Lower leg skin (tissue), 4 donors: Measurements from ENCODE around the gene PHF8. TPM values are rescaled to one million over a fixed set of nuclear protein-coding genes. Genes with fewer than 3 reads are reported as not detected.

Experiments
- DNase-seq, 2 donors: peaks; one replicate each; pipeline ENCODE4 v3.0.0-alpha.2; 2019; ENCODE audit warnings: low spot score in 2 of 2
- H3K4me3 ChIP-seq: fragments of 200-600 bp; sonication (generic); 2 replicates; pipeline ENCODE4 v1.5.1; 2017; ENCODE audit warnings: mild to moderate bottlenecking, low read depth; ENCODE audit not compliant: poor library complexity, severe bottlenecking
- POLR2A ChIP-seq, 2 donors: fragments of 450-650 bp; IDR thresholded peaks; one replicate each; pipeline ENCODE4 v1.6.1; 2016 to 2017; ENCODE audit warnings: antibody characterized with exemption in 2 of 2, mild to moderate bottlenecking in 1 of 2, moderate library complexity in 1 of 2
- WGBS, 2 donors: methylation state at CpG; one replicate each; pipeline ENCODE4 v1.1.5; 2018; 5-methylcytosine and 5-hydroxymethylcytosine counted together
- intact Hi-C: fragments of 100-400 bp; cut with DNase I; formaldehyde crosslinking; loops from one replicate; pipeline ENCODE4 v1.15.0; 2023; ENCODE audit warnings: low total_unique reads
- total RNA-seq, 4 donors: library from RNA; depleted of rRNA; stranded (reverse); fragments of >200 nt; gene quantifications; one replicate each; pipeline ENCODE4 v1.1.0, GENCODE V29; 2016
- TF ChIP-seq, protein P1 (sequence below), 3 donors: fragments of 450-650 bp; IDR thresholded peaks; one replicate each; pipeline ENCODE4 v1.5.1; 2016; ENCODE audit warnings: antibody characterized with exemption in 3 of 3, mild to moderate bottlenecking in 3 of 3, moderate library complexity in 2 of 3

The PHF8 gene
- total RNA-seq, 4 donors from 2014 or later = 21.5 to 50.3 (median 30.5) TPM

DNA sequence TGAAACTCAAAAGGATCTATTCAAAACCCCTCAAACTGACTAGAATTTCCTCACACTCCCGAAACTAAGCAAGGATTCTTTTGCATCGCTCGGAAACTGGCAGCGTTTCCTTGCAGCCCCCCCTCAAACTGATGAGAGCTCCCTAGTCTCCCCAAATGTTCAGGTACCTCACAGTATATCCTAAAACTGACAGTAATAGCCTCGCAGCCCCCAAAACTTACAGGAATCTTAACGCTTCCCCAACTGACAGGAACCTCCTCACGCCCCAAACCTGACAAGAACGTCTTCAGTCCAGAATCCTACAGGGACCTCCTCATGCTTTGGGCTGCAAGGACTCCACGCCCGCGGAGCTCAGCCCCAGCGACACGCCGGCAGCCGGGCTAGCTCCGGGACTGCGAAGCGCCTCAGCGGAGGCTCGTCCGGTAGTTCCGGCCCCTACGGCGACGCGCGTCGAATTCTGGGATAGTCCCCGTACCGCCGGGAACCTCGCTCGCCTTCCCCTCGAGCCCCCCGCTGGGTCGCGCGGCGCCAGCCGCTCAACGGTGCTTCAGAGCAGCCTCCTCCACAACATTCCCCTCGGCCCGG, 640 bp downstream of the PHF8 start:
- peak overlapping the region; percentile 63 for H3K4me3 ChIP-seq
- WGBS, 2 donors = 1 to 40% methylated on average over 16 to 22 of the region's 43 CpGs
- peak in 1 of 2 donors; percentile 13 for DNase-seq
- intact Hi-C loops = no loop called here
- no peak for TF ChIP-seq POLR2A (IDR thresholded peaks at IDR 0.05)
- TF ChIP-seq, protein P1, sequence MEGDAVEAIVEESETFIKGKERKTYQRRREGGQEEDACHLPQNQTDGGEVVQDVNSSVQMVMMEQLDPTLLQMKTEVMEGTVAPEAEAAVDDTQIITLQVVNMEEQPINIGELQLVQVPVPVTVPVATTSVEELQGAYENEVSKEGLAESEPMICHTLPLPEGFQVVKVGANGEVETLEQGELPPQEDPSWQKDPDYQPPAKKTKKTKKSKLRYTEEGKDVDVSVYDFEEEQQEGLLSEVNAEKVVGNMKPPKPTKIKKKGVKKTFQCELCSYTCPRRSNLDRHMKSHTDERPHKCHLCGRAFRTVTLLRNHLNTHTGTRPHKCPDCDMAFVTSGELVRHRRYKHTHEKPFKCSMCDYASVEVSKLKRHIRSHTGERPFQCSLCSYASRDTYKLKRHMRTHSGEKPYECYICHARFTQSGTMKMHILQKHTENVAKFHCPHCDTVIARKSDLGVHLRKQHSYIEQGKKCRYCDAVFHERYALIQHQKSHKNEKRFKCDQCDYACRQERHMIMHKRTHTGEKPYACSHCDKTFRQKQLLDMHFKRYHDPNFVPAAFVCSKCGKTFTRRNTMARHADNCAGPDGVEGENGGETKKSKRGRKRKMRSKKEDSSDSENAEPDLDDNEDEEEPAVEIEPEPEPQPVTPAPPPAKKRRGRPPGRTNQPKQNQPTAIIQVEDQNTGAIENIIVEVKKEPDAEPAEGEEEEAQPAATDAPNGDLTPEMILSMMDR (IDR thresholded peaks at IDR 0.05) = no peak

DNA sequence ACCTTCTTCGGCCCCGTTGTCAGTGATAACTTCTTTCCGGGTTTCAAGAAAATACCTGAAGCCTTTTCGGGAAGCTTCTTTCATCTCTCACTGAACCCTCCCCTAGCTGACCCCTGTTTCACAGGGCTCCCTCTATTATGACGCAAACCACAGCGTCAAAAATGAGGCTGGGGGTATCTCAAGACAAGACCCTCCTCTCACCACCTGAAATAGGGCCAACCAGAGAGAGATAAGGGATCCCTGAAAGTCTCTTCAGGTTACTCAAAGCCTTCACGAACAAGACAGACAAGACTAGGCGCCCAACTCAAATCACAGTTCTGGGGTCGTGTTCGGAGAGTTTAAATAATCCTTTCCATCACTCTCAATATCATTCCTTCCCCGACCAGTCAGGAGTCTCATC, 1.2 kb downstream of the PHF8 start:
- peak overlapping the region; percentile 3 for H3K4me3 ChIP-seq
- intact Hi-C loops = no loop called here
- WGBS, 2 donors = 0 to 35% methylated on average over 11 of the region's 11 CpGs
- DNase-seq = no peak
- no peak for TF ChIP-seq POLR2A (IDR thresholded peaks at IDR 0.05)
- TF ChIP-seq, protein P1 (IDR thresholded peaks at IDR 0.05) = no peak

DNA sequence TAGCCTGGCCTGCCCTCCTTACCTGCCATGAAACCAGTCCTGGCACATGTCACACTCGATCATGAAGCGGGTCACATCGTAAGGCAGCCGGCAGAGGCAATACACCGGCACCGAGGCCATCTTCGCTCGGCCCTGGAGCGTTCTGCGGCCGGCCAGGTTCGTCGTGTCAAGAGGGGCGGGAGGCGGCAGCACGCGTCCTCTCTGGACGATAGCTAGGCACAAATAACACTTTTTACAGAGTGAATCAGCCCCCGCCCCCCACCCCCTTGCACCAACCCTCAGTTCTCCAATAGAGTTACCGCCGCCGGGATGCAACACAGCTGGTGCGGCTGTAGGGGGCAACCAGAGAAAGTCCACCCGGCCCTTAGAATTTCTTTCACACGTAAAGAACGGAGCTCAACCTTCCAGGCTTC, 1.7 kb downstream of the PHF8 start:
- intact Hi-C loops = no loop called here
- 0 to 45% methylated on average over 3 to 26 of the region's 26 CpGs for WGBS, 2 donors
- H3K4me3 ChIP-seq = no peak overlapping the region
- TF ChIP-seq, protein P1 (IDR thresholded peaks at IDR 0.05) = no peak
- TF ChIP-seq POLR2A (IDR thresholded peaks at IDR 0.05) = no peak
- DNase-seq = peak in 1 of 2 donors; percentile 16

DNA sequence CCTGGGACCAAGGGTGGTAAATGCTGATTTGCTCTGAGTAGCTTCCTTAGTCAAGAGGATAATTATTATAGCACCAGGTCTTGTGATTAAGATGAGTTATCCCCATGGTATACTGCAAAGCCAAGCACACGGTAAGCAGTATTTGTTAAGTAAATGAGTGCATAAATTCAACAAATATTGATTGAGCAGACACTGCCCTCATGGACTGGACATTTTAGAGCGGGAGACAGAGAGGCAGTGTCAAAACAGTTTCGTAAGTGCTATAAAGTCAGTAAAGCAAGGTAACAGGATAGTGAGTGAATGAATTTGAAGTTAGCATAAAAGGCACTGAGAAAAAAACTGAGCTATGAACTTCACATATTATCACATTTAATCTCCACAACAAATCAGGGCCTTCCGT, 13.9 kb downstream of the PHF8 start:
- TF ChIP-seq, protein P1 (IDR thresholded peaks at IDR 0.05) = no peak
- TF ChIP-seq POLR2A (IDR thresholded peaks at IDR 0.05) = no peak
- H3K4me3 ChIP-seq = no peak overlapping the region
- no peak for DNase-seq
- intact Hi-C loops = no loop called here
- 90 to 95% methylated on average over 4 of the region's 4 CpGs for WGBS, 2 donors

DNA sequence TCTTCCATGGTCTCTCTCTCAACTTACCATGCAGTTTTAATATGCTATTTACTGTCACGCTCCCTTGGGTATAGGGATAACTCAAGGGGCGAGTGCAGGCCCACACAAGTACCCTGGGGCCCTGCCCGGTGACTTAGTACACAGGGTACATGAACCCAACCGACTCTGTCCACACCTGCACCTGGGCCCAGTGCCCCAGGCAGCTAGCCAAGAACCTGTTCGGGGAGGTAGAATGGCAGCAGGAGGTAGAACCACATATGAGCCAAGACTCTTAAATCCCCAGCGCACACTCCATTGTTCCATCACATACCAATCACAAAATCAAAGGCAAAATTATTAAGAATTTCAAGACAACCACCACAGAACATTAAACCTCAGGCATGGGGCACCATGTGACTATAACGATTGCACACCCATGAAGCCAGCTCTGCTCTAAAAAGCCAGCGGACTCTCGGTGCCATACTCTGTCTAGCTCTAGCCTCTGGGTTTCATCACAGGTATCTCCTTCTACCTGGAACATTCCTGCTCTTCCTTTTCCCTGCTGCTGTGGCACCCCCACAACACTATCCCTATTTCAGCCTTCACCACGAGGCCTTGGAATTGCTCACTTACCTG, 14.6 kb downstream of the PHF8 start:
- no peak for DNase-seq
- 60 to 69% methylated on average over 7 to 10 of the region's 10 CpGs for WGBS, 2 donors

More for the DNA sequence above, 14.6 kb downstream of the PHF8 start:
- intact Hi-C loops = loop anchor here (5.0 kb wide), 1 partner anchor 1023 kb away; no protein-coding TSS in a partner anchor
- no peak for TF ChIP-seq POLR2A (IDR thresholded peaks at IDR 0.05)
- TF ChIP-seq, protein P1 (IDR thresholded peaks at IDR 0.05) = no peak
- no peak overlapping the region for H3K4me3 ChIP-seq
